KMS-11 (cell line): ENCODE measurements around the gene S1PR1.

ENCODE experiments used
- H2AFZ ChIP-seq: fragments of 200-600 bp; sonication (generic); 2 replicates; pipeline ENCODE4 v1.6.1; 2016; ENCODE audit warnings: antibody characterized with exemption, mixed run types, low read depth
- H3K27ac ChIP-seq: fragments of 200-600 bp; sonication (generic); 2 replicates; pipeline ENCODE4 v1.6.1; 2016; ENCODE audit warnings: mild to moderate bottlenecking, mixed run types
- H3K27me3 ChIP-seq: fragments of 200-600 bp; sonication (generic); 2 replicates; pipeline ENCODE4 v1.6.1; 2017; ENCODE audit warnings: mild to moderate bottlenecking, low read depth, mixed run types, moderate library complexity; ENCODE audit not compliant: insufficient read depth
- H3K36me3 ChIP-seq: fragments of 200-600 bp; sonication (generic); 2 replicates; pipeline ENCODE4 v1.6.1; 2017; ENCODE audit warnings: mild to moderate bottlenecking, mixed run types; ENCODE audit not compliant: insufficient read depth
- H3K4me1 ChIP-seq: fragments of 200-600 bp; sonication (generic); 2 replicates; pipeline ENCODE4 v1.6.1; 2016; ENCODE audit warnings: mild to moderate bottlenecking, low read depth, mixed run types; ENCODE audit not compliant: poor library complexity, severe bottlenecking
- H3K4me2 ChIP-seq: fragments of 200-600 bp; sonication (generic); 2 replicates; pipeline ENCODE4 v1.7.0; 2016; ENCODE audit warnings: mild to moderate bottlenecking, mixed run types
- H3K4me3 ChIP-seq: fragments of 200-600 bp; sonication (generic); IDR thresholded peaks from 2 replicates; pipeline ENCODE4 v1.6.1; 2017; ENCODE audit warnings: low read depth, low read length, mixed read lengths; ENCODE audit not compliant: insufficient read depth
- H3K79me2 ChIP-seq: fragments of 200-600 bp; sonication (generic); 2 replicates; pipeline ENCODE4 v1.6.1; 2016; ENCODE audit warnings: low read depth, mixed run types; ENCODE audit not compliant: insufficient read depth
- H3K9ac ChIP-seq: fragments of 200-600 bp; sonication (generic); 2 replicates; pipeline ENCODE4 v1.6.1; 2016; ENCODE audit warnings: mild to moderate bottlenecking, mixed run types
- H4K20me1 ChIP-seq: fragments of 200-600 bp; sonication (generic); 2 replicates; pipeline ENCODE4 v1.6.1; 2016; ENCODE audit warnings: mild to moderate bottlenecking, mixed run types; ENCODE audit not compliant: insufficient read depth
- TF ChIP-seq, protein P1 (sequence below): fragments of 200-600 bp; sonication (generic); conservative IDR thresholded peaks from 2 replicates; pipeline ENCODE4 v1.6.1; 2017; ENCODE audit warnings: low read depth, mild to moderate bottlenecking, antibody characterized with exemption, low read length, moderate library complexity, mixed read lengths

Gene S1PR1

DNA sequence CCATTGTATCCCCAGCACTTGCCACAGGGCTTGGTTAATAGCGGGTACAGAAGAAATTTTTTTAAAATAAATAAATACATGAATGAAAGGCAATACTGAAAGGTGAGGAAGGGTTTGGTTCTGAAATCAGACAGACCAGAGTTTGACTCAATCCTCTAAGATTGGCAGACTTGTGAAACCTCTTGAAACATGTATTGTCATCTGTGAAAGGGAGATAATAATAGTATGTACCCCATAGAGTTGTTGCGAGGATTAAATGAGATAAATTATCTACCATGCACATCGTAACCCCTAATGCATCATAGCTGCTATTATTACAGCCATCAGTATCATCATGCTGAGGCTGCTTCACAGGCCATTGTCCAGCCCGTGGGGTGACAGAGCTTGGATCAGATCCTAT lies 41.4 kb downstream of the S1PR1 start:
- TF ChIP-seq, protein P1, sequence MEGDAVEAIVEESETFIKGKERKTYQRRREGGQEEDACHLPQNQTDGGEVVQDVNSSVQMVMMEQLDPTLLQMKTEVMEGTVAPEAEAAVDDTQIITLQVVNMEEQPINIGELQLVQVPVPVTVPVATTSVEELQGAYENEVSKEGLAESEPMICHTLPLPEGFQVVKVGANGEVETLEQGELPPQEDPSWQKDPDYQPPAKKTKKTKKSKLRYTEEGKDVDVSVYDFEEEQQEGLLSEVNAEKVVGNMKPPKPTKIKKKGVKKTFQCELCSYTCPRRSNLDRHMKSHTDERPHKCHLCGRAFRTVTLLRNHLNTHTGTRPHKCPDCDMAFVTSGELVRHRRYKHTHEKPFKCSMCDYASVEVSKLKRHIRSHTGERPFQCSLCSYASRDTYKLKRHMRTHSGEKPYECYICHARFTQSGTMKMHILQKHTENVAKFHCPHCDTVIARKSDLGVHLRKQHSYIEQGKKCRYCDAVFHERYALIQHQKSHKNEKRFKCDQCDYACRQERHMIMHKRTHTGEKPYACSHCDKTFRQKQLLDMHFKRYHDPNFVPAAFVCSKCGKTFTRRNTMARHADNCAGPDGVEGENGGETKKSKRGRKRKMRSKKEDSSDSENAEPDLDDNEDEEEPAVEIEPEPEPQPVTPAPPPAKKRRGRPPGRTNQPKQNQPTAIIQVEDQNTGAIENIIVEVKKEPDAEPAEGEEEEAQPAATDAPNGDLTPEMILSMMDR = no peak
- Histone ChIP-seq H4K20me1 (no peaks in the 10 kb centered on the region), H3K4me3 (no peak overlapping the region), H3K79me2 (no peaks in the 10 kb centered on the region), H3K27ac (no peak overlapping the region), H3K36me3 (no peaks in the 10 kb centered on the region), H3K4me1 (no peaks in the 10 kb centered on the region), H3K4me2 (no peak overlapping the region), H2AFZ (no peak overlapping the region), H3K27me3 (no peaks in the 10 kb centered on the region), H3K9ac (no peak overlapping the region)

- TF ChIP-seq, protein P1 = no peak
- Histone ChIP-seq H3K36me3 (no peaks in the 10 kb centered on the region), H2AFZ (no peak overlapping the region), H3K4me2 (no peak overlapping the region), H3K9ac (no peak overlapping the region), H3K27me3 (no peaks in the 10 kb centered on the region), H3K4me3 (no peak overlapping the region), H3K79me2 (no peaks in the 10 kb centered on the region), H3K27ac (no peak overlapping the region), H3K4me1 (no peaks in the 10 kb centered on the region), H4K20me1 (no peaks in the 10 kb centered on the region)
Observed at GRCh38 chr1:101278845-101279244, 42.0 kb downstream of the S1PR1 start.

DNA sequence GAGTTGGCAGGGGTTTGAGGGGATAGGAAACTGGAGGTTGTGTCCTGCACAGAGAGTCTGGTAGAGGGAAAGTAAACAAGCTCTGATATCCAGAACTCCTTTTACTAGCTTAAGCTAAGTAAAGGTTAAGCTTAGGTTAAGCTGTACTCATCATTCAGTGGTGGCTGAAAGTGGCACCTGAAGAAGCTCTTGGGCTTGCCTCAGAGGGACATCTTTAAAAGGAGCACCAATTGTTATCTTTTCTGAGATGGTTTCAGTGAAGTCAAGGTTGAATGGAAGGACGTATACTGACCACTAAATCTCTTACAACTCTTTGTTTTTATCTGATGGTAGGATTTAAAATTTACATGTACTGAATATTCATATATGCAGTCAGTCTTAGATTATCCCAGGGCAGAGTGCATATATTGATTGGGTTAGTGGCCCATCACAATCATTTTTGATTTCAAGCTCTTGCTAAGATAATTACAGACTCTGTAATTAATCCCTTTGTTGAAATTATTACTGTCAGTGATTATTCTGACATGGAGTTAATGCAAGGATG lies 43.3 kb downstream of the S1PR1 start:
- Histone ChIP-seq H3K27me3 (no peaks in the 10 kb centered on the region), H3K4me3 (no peak overlapping the region)

GRCh38 chr1:101280942-101281654 lies 44.3 kb downstream of the S1PR1 start:
- Histone ChIP-seq H3K9ac (no peak overlapping the region), H3K4me2 (no peak overlapping the region), H4K20me1 (no peaks in the 10 kb centered on the region), H3K4me3 (no peak overlapping the region), H3K36me3 (no peaks in the 10 kb centered on the region), H2AFZ (no peak overlapping the region), H3K4me1 (no peaks in the 10 kb centered on the region), H3K27ac (no peak overlapping the region), H3K27me3 (no peaks in the 10 kb centered on the region), H3K79me2 (no peaks in the 10 kb centered on the region)
- TF ChIP-seq, protein P1 = no peak

More for the DNA sequence above, 43.3 kb downstream of the S1PR1 start:
- H2AFZ ChIP-seq = no peak overlapping the region
- H3K27ac ChIP-seq = no peak overlapping the region
- H3K79me2 ChIP-seq = no peaks in the 10 kb centered on the region
- TF ChIP-seq, protein P1 = no peak
- H3K4me1 ChIP-seq = no peaks in the 10 kb centered on the region
- no peaks in the 10 kb centered on the region for H4K20me1 ChIP-seq
- no peaks in the 10 kb centered on the region for H3K36me3 ChIP-seq
- H3K9ac ChIP-seq = no peak overlapping the region
- H3K4me2 ChIP-seq = no peak overlapping the region
